ENCODE data around the gene S100A1. TPM values are rescaled to one million over a fixed set of nuclear protein-coding genes. Genes with fewer than 3 reads are reported as not detected.

Gene S100A1
- total and polyA plus RNA-seq, 2 of the 8 experiments (the other 6 are each of a cell fraction or from before 2014, with no cell fraction given) = 2.0 TPM; not detected in 1

- H3K79me2 ChIP-seq (ENCODE audit: control insufficient read depth in 1 of 2, insufficient read depth in 2 of 2, low read length in 2 of 2) = no peaks in the 10 kb centered on the region
- TF ChIP-seq JUND (IDR thresholded peaks at IDR 0.05; ENCODE audit: low read length) = no peak
- no peak for TF ChIP-seq USF2 (IDR thresholded peaks at IDR 0.05; ENCODE audit: low read length)
- TF ChIP-seq NANOG (IDR thresholded peaks at IDR 0.05; ENCODE audit: insufficient read depth, low read depth, low read length, poor library complexity, severe bottlenecking) = no peak
- TF ChIP-seq JUN (IDR thresholded peaks at IDR 0.05; ENCODE audit: low read depth, low read length) = no peak
- TF ChIP-seq YY1 (IDR thresholded peaks at IDR 0.05; ENCODE audit: low read depth, low read length) = no peak
- no peak for TF ChIP-seq TBP (IDR thresholded peaks at IDR 0.05; ENCODE audit: low read depth, low read length)
- TF ChIP-seq CBX8 (IDR thresholded peaks at IDR 0.05; ENCODE audit: borderline replicate concordance, low read depth, low read length) = no peak
- TF ChIP-seq SP1 (IDR thresholded peaks at IDR 0.05; ENCODE audit: low read depth, low read length) = no peak
- no peak for TF ChIP-seq KDM4A (IDR thresholded peaks at IDR 0.05; ENCODE audit: low read depth, low read length, severe bottlenecking)
- TF ChIP-seq BRCA1 (IDR thresholded peaks at IDR 0.05; ENCODE audit: low read depth, low read length) = no peak
- TF ChIP-seq CEBPB (IDR thresholded peaks at IDR 0.05; ENCODE audit: low read depth, low read length) = no peak
- no peak for TF ChIP-seq EGR1 (IDR thresholded peaks at IDR 0.05; ENCODE audit: borderline replicate concordance, low read depth, low read length)
- TF ChIP-seq GABPA (IDR thresholded peaks at IDR 0.05; ENCODE audit: borderline replicate concordance, insufficient read depth, low read length) = no peak
Measured at GRCh38 chr1:153607381-153607780, 20.9 kb upstream of the S100A1 start.

More at GRCh38 chr1:153607381-153607780, 20.9 kb upstream of the S100A1 start:
- Histone ChIP-seq H3K14ac (ENCODE audit: insufficient read length) (no peak overlapping the region), H3K4me1 (replicated peaks in 1 of 4; ENCODE audit: control insufficient read depth in 3 of 4, insufficient read depth in 4 of 4, low read length in 3 of 4) (peaks cover 0 to 26% (median 16%) of the 10 kb centered on the region in 4 experiments; a peak in 6 of 7 replicates), H2BK5ac (ENCODE audit: low read depth, low read length) (no peak overlapping the region), H2BK15ac (ENCODE audit: low read length) (no peak overlapping the region), H4K91ac (replicated peaks; ENCODE audit: insufficient read length, low read length) (no peak overlapping the region), H3K27ac (ENCODE audit: low read depth, low read length) (no peak overlapping the region; the same call in 1 of the 2 replicates), H3K23me2 (ENCODE audit: low read depth, low read length) (peaks cover 3% of the 10 kb centered on the region; the same call in 1 of the 2 replicates), H2BK12ac (ENCODE audit: low read depth, low read length) (no peak overlapping the region), H4K5ac (ENCODE audit: insufficient read length, low read depth, low read length) (no peak overlapping the region), H3K18ac (ENCODE audit: extremely low read depth, low read length) (no peak overlapping the region), H2AFZ (ENCODE audit: low read length) (no peak overlapping the region), H3K4ac (replicated peaks; ENCODE audit: insufficient read length, low read depth, low read length) (no peak overlapping the region), H3K79me1 (ENCODE audit: low read depth, low read length) (no peaks in the 10 kb centered on the region), H3K9me3 (ENCODE audit: insufficient read depth in 2 of 2, low read depth in 1 of 2, low read length in 1 of 2) (no peaks in the 10 kb centered on the region), H3K4me2 (ENCODE audit: insufficient read depth in 1 of 2, low read depth in 2 of 2, low read length in 2 of 2) (no peak overlapping the region), H3K36me3 (ENCODE audit: control insufficient read depth in 2 of 4, insufficient read depth in 4 of 4, low read length in 3 of 4) (no peaks in the 10 kb centered on the region), H2BK20ac (ENCODE audit: low read length) (no peak overlapping the region), H2AK5ac (ENCODE audit: low read depth, low read length) (no peak overlapping the region), H2BK120ac (replicated peaks; ENCODE audit: low read depth, low read length) (no peak overlapping the region), H3K23ac (ENCODE audit: insufficient read length) (no peak overlapping the region), H3K9ac (replicated peaks in 1 of 4; ENCODE audit: extremely low read depth in 1 of 4, low read depth in 3 of 4, low read length in 3 of 4) (no peak overlapping the region), H4K20me1 (replicated peaks in 1 of 2; ENCODE audit: control insufficient read depth in 1 of 2, insufficient read depth in 2 of 2, low read length in 2 of 2) (no peaks in the 10 kb centered on the region), H3K27me3 (replicated peaks in 1 of 4; ENCODE audit: control insufficient read depth in 3 of 4, extremely low read depth in 1 of 4, insufficient read depth in 3 of 4, low read length in 3 of 4) (no peaks in the 10 kb centered on the region), H4K8ac (ENCODE audit: extremely low read depth, insufficient read depth, low read length) (no peak overlapping the region; the same call in 1 of the 2 replicates), H3K56ac (replicated peaks; ENCODE audit: insufficient read length, low read depth, low read length) (no peak overlapping the region), H3K4me3 (ENCODE audit: extremely low read depth in 1 of 4, insufficient read depth in 2 of 4, low read depth in 3 of 4, low read length in 4 of 4) (no peak overlapping the region)
- ChIA-PET CTCF (ENCODE audit: partially characterized antibody) (interaction anchor here (0.6 to 15.9 kb wide), 9 partner anchors 9 to 374 kb away, joined by 3 to 224 read pairs (median 4); partner anchors contain the start of genes S100A13 and S100A14), POLR2A (ENCODE audit: partially characterized antibody) (interaction anchor here (1.0 to 15.3 kb wide), 4 partner anchors 12 to 383 kb away, joined by 3 to 261 read pairs (median 6); partner anchors contain the start of genes CHTOP, RPS27, S100A1 and S100A13)
- no peak for FAIRE-seq
- DNase-seq (ENCODE audit: low read depth in 1 of 2, low spot score in 2 of 2) = no peak
- WGBS, 2 experiments (ENCODE audit: extremely low coverage in 1 of 2, insufficient coverage in 1 of 2, insufficient read length in 1 of 2, insufficient replicate concordance in 2 of 2, low coverage in 1 of 2, low lambda C conversion rate in 2 of 2, missing lambda C conversion rate in 1 of 2) = 94% methylated on average over 8 of the region's 8 CpGs; no CpG with 5 or more reads in 1 of the 2 experiments

All from H1 (cell line).